ENCODE results near the gene ILDR2. TPM values are rescaled to one million over a fixed set of nuclear protein-coding genes. Genes with fewer than 3 reads are reported as not detected.

ILDR2 gene
- total and polyA plus RNA-seq, 10 of the 15 experiments (the other 5 are each of a cell fraction or from before 2014, with no cell fraction given), result 0.05 to 5.3 (median 1.9) TPM

- H3K4me2 ChIP-seq (ENCODE audit: control insufficient read depth, insufficient read depth), result no peak overlapping the region
- no peaks in the 10 kb centered on the region; a peak in 1 of 4 replicates for H3K36me3 ChIP-seq (ENCODE audit: control insufficient read depth in 2 of 2, insufficient read depth in 2 of 2, low read length in 1 of 2)
- no TSS peak for BruUV-seq (replicated peaks)
- no peaks in the 10 kb centered on the region; the same call in 2 of the 3 replicates for H3K9me3 ChIP-seq (replicated peaks; ENCODE audit: control insufficient read depth, insufficient read depth, low read length)
- no peaks in the 10 kb centered on the region for H4K20me1 ChIP-seq (ENCODE audit: control insufficient read depth, insufficient read depth)
- ChIA-PET CTCF (interaction anchor here (0.6 to 2.0 kb wide), 4 partner anchors 8 to 132 kb away, joined by 3 to 12 read pairs (median 3); no protein-coding TSS in a partner anchor), SMC1A (ENCODE audit: uncharacterized antibody, unreplicated experiment) (interaction anchor here (0.8 kb wide), 1 partner anchor 30 kb away, joined by 3 read pairs; no protein-coding TSS in a partner anchor), RAD21 (ENCODE audit: unreplicated experiment) (no interaction called here), POLR2A (no interaction called here)
- FAIRE-seq (no peak), ATAC-seq (no peak), DNase-seq (ENCODE audit: low read depth, low spot score) (no peak)
- H3K4me3 ChIP-seq, result no peak overlapping the region
- H3K27me3 ChIP-seq (replicated peaks in 1 of 2; ENCODE audit: control insufficient read depth in 2 of 2, insufficient read depth in 2 of 2, low read length in 1 of 2), result no peaks in the 10 kb centered on the region
- no peak overlapping the region for H2AFZ ChIP-seq (ENCODE audit: control insufficient read depth, low read depth, low read length)
- no peak for TF ChIP-seq STAT1 (conservative IDR thresholded peaks at IDR 0.05)
- no peak for TF ChIP-seq IKZF1 (conservative IDR thresholded peaks at IDR 0.05)
- TF ChIP-seq JUNB (IDR thresholded peaks at IDR 0.05), result no peak
- TF ChIP-seq ASH2L (IDR thresholded peaks at IDR 0.05; ENCODE audit: borderline replicate concordance, low read depth), result no peak
- TF ChIP-seq POU2F2 (IDR thresholded peaks at IDR 0.05; ENCODE audit: borderline replicate concordance, low read depth, low read length), result no peak
- 50% methylated on average over 1 of the region's 1 CpG for WGBS (ENCODE audit: insufficient coverage, insufficient replicate concordance, low lambda C conversion rate, missing lambda C conversion rate)
- H3K79me2 ChIP-seq (ENCODE audit: control insufficient read depth, insufficient read depth, low read length), result no peaks in the 10 kb centered on the region
- H3K9ac ChIP-seq (ENCODE audit: control insufficient read depth, insufficient read depth, low read length), result no peak overlapping the region
- H3K27ac ChIP-seq (ENCODE audit: control insufficient read depth, insufficient read depth), result no peak overlapping the region
- intact Hi-C loops (cut with micrococcal nuclease; ENCODE audit: unreplicated experiment) (no loop called here), in situ Hi-C loops (cut with MboI) (no loop called here)
- H3K4me1 ChIP-seq (ENCODE audit: control insufficient read depth, insufficient read depth, low read length), result peaks cover 6% of the 10 kb centered on the region; the same call in 1 of the 2 replicates
Measured at GRCh38 chr1:166929911-166930310, 45.4 kb downstream of the ILDR2 start.

- no TSS peak for BruUV-seq (replicated peaks)
- 59% methylated on average over 2 of the region's 2 CpGs for whole genome bisulfite sequencing (ENCODE audit: insufficient coverage, insufficient replicate concordance, low lambda C conversion rate, missing lambda C conversion rate)
- FAIRE-seq, result no peak
- TF ChIP-seq HCFC1 (IDR thresholded peaks at IDR 0.05; ENCODE audit: low read length) (no peak), ZBED1 (IDR thresholded peaks at IDR 0.05; ENCODE audit: borderline replicate concordance) (no peak), RFX5 (IDR thresholded peaks at IDR 0.05; ENCODE audit: low read depth, low read length) (no peak), ZBTB33 (IDR thresholded peaks at IDR 0.05) (no peak), SREBF1 (IDR thresholded peaks at IDR 0.05; ENCODE audit: low read length) (no peak), SIN3A (IDR thresholded peaks at IDR 0.05; ENCODE audit: low read depth, low read length) (no peak), BCL11A (IDR thresholded peaks at IDR 0.05; ENCODE audit: low read depth, low read length) (no peak), MEF2A (IDR thresholded peaks at IDR 0.05; ENCODE audit: insufficient read depth, low read depth, low read length) (no peak), ZNF24 (IDR thresholded peaks at IDR 0.05) (no peak)
Measured at GRCh38 chr1:166927701-166928100, 47.6 kb downstream of the ILDR2 start.

More at GRCh38 chr1:166927701-166928100, 47.6 kb downstream of the ILDR2 start:
- Histone ChIP-seq H3K79me2 (ENCODE audit: control insufficient read depth, insufficient read depth, low read length) (no peaks in the 10 kb centered on the region), H3K4me3 (no peak overlapping the region), H3K4me2 (ENCODE audit: control insufficient read depth, insufficient read depth) (no peak overlapping the region), H3K27ac (ENCODE audit: control insufficient read depth, insufficient read depth) (no peak overlapping the region), H3K9me3 (replicated peaks; ENCODE audit: control insufficient read depth, insufficient read depth, low read length) (no peaks in the 10 kb centered on the region; the same call in 2 of the 3 replicates), H3K9ac (ENCODE audit: control insufficient read depth, insufficient read depth, low read length) (no peak overlapping the region), H3K36me3 (ENCODE audit: control insufficient read depth in 2 of 2, insufficient read depth in 2 of 2, low read length in 1 of 2) (no peaks in the 10 kb centered on the region; a peak in 1 of 4 replicates), H4K20me1 (ENCODE audit: control insufficient read depth, insufficient read depth) (no peaks in the 10 kb centered on the region), H3K4me1 (ENCODE audit: control insufficient read depth, insufficient read depth, low read length) (peaks cover 6% of the 10 kb centered on the region; the same call in 1 of the 2 replicates), H2AFZ (ENCODE audit: control insufficient read depth, low read depth, low read length) (no peak overlapping the region), H3K27me3 (replicated peaks in 1 of 2; ENCODE audit: control insufficient read depth in 2 of 2, insufficient read depth in 2 of 2, low read length in 1 of 2) (no peaks in the 10 kb centered on the region)
- SMC1A ChIA-PET (ENCODE audit: uncharacterized antibody, unreplicated experiment), result interaction anchor here (0.6 to 5.2 kb wide), 2 partner anchors 17 to 105 kb away, joined by 3 to 24 read pairs; no protein-coding TSS in a partner anchor
- no peak for ATAC-seq
- DNase-seq (ENCODE audit: low read depth, low spot score), result no peak
- CTCF ChIA-PET, result interaction anchor here (1.2 to 3.9 kb wide), 4 partner anchors 14 to 132 kb away, joined by 4 to 26 read pairs (median 13); no protein-coding TSS in a partner anchor
- POLR2A ChIA-PET, result no interaction called here
- RAD21 ChIA-PET (ENCODE audit: unreplicated experiment), result no interaction called here
- in situ Hi-C loops (cut with MboI) (no loop called here), intact Hi-C loops (cut with micrococcal nuclease; ENCODE audit: unreplicated experiment) (no loop called here)
